Lower leg skin (tissue), 3 donors: Measurements from ENCODE around the gene ADD1.

Experiments used
- CTCF ChIP-seq, 3 donors: fragments of 450-650 bp; IDR thresholded peaks; one replicate each; pipeline ENCODE4 v1.5.1; 2016; ENCODE audit warnings: antibody characterized with exemption in 3 of 3, mild to moderate bottlenecking in 3 of 3, moderate library complexity in 2 of 3
- POLR2A ChIP-seq, 2 donors: fragments of 450-650 bp; IDR thresholded peaks; one replicate each; pipeline ENCODE4 v1.6.1; 2016 to 2017; ENCODE audit warnings: antibody characterized with exemption in 2 of 2, mild to moderate bottlenecking in 1 of 2, moderate library complexity in 1 of 2

DNA sequence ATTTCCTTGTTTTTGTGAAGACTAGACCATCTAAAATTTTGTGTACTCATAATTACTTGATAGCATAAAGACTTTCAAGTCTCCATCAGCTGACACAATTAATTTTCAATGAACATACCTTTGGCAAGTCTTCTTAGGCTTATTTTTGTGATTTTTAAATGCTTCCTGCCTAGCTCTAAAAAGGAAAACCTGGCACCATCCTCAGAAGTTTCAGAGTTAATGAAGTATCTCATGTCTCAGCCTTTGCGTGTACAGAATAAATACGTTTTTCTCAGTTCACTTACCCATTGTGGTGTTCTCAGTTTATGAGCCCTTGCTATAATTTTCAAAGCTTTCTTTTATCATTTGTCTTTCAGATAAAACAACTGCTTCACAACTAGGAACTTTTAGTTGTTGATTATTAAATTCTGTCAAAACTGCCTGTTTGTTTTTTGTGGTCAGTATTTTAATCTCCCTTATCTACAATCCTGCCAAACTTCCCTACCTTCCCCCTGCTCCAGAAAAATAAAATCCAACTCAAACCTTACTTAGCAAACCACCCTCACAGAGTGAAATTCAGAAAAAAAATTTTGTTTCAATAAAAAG is 21.6 kb downstream of the ADD1 start:
- no peak for TF ChIP-seq CTCF (IDR thresholded peaks at IDR 0.05)
- TF ChIP-seq POLR2A (IDR thresholded peaks at IDR 0.05) = no peak
